Germinal center (tissue), 1 donor: ENCODE results near the gene NR2C2.
"Not testable (repeated sequence)": the region's sequence is repeated elsewhere in the genome, so short reads cannot be mapped to it uniquely, and the experiment has no call there.

Source experiments
- DNase-seq: peaks from one replicate; pipeline ENCODE4 v3.0.0; 2012; ENCODE audit warnings: mixed read lengths, low spot score

The NR2C2 gene

DNA sequence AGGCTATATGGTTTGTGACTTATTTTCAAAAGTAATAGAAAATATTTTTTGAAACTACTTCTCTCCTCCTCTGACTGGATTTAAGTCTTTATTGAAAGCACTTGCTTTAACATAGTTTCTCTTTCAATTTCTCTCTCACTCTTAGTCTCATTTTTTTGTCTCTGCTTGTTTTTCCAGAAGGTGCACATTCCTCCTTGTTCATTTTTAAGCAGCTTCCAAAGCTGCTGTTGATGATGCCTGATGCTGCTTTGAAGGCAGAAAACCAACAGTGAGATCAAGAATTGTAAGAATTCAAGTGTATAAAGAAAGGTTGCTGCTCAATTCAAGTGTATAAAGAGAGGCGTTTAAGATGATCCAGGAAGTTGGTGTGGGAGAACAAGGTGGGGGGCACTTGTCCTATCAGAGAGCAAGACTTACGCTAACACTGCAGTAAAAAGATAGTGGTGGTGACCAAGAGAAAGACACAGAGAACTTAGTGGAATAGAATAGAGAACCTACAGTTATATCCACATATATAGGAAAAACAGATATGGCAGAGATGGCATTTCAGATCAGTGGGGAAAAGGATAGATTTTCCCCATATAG is 12.1 kb downstream of the NR2C2 start:
- DNase-seq: no peak

- DNase-seq: no peak
Observed at GRCh38 chr3:14962762-14963161, 15.4 kb downstream of the NR2C2 start.

DNA sequence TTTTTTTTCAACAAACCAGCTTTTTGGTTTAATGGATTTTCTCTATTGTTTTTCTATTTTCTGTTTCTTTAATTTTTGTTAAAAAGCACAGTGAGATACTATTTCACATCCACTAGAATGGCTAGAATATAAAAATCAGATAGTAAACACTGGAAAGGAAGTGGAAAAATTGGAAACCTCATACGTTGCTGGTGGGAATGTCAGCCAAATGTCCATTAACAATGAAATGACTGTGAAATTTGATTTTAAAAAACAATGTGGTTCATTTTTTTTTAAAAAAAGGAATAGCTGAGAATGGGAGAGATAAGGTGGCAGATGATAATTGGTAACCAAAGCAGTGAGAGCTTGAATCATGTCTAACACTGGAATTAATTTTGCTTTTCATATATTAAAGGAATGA is 19.9 kb downstream of the NR2C2 start:
- DNase-seq: no peak

DNA sequence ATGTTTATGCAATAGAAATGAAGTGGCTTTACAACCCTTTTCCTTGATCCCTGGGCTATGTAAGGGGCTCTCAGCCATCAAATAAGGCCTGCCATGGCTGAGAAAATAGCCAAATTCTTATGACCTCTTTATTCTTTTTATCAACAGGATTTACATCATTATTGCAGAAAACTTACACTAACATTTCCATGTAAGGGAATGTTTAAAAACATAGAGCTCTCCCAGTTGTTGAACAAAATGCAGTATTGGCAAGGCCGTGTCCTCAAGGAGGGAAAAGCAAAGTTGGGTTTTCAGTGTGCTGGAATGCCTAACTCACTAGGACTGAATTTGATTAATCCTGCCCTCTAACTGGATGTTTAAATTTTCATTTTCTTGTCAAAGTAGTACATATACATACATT is 22.3 kb downstream of the NR2C2 start:
- DNase-seq: no peak

- no peak for DNase-seq
Observed at GRCh38 chr3:14976317-14976716, 28.9 kb downstream of the NR2C2 start.

- peak; percentile 69 for DNase-seq
Observed at GRCh38 chr3:14980689-14981088, 33.3 kb downstream of the NR2C2 start.

- DNase-seq: no peak
Observed at GRCh38 chr3:14984581-14985113, 37.3 kb downstream of the NR2C2 start.

- DNase-seq: peak; percentile 81
Observed at GRCh38 chr3:14988988-14989394, 41.6 kb downstream of the NR2C2 start.

DNA sequence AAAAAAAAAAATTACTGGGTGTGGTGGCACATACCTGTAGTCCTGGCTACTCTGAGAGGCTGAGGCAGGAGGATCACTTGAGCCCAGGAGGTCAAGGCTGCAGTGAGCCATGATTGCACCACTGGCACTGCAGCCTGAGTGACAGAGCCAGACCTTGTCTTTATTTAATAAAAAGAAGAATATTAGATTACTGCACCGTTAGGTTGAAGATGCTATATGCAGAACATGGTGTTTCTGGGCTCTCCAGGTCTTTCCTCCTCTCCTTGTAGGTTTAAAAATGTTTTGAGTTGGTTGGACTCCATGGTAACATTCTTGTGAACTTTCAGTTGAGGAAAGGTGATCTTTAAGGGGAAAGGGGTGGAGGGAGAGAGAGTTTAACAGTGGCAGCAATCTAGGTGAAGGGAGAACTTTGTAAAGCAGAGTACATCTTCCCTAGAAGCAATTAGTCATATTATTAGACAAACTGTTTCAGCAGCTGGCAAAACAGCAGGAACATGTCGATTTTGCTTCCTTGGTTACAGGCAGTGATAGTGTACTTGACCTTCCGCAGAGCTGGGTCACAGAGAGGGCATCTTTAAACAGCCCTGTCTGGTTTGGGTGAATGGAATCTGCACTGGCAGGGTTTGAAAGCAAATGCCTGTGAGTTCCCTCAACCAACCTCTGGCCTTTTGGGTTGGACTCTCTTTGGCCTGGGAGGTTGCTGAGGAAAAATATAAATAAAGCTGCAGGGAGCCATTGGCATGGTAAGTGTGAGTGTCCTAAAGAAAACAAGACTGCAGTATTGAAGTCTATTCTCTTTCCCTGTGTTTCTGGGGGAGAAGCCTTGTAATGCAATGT is 42.8 kb downstream of the NR2C2 start:
- no peak for DNase-seq

- DNase-seq: no peak
Observed at GRCh38 chr3:14990780-14991148, 43.4 kb downstream of the NR2C2 start.

DNA sequence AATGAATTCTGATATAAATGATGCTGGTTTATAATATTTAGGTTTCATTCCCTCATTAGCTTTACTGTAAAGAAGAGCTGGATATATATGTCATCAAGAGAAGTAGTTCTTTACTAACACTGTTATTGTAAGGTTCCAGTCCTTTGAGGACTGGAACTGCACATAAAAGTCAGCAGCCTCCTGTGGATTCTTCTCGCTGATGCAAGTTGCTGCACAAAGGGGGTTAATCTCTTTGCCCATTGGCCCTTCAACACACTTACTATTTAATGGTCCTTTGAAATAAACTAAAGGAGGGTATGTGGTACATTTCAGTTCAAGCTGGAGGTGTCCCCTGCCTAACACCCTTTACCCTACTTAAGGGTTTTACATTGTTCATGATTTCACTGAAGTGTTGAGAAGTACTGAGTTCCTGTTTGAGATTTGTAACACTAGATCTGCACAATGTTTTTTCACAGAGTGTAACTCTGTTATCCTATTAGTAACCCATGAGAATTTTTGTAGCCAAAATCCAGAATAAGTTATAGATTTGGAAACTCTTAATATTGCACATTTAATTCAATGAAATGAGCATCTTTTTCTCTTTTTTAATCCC is 43.9 kb downstream of the NR2C2 start:
- DNase-seq: no peak

DNA sequence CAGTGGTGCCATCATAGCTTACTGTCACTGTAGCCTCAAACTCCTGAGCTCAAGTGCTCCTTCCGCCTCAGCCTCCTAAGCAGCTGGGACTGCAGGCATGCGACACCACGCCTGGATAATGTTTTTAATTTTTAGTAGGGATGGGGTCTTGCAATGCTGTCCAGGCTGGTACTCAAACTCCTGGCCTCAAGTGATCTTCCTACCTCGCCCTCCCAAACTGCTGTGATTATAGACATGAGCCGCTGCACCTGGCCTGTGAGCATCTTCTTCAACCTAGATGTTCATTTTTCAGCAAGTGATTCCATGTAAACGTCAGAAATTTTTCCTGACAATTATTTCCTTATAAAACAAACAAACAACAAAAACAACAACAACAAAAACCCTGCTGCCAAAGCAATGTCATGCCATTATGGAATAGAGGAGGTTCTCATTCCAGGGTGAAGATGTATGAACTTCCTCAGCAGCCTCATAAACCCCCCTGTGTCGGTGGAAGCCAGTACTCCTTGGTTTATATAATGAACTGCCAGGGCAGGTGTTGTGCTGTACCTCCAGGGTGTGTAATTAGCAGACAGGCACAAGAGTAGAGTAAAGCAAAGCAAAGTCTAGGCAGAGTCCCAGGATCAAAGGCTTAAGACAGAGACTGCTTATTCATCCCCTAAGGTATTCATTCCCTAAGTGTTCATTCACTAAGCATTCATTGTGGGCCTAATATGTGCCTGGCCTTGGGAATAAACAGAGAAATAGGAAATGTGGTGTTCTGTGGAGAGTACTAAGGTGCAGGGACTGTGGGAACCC is 44.6 kb downstream of the NR2C2 start:
- no peak for DNase-seq

DNA sequence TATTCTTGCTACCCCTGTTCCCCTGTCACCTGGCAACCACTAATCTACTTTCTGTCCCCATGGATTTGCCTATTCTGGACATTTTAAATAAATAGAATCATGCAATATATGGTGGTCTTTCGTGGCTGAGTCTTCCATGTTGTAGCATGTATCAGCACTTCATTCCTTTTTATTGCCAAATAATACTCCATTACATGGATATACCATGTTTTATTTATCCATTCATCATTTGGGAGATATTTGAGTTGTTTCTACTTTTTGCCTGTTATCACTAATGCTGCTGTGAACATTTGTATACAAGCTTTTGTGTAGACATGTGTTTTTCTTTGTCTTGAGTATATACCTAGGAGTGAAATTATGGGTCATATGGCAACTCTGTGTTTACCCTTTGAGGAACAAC is 50.6 kb downstream of the NR2C2 start:
- no peak for DNase-seq

- not testable (repeated sequence) for DNase-seq
Observed at GRCh38 chr3:14999182-14999581, 51.8 kb downstream of the NR2C2 start.

GRCh38 chr3:15007681-15008141 is 60.3 kb downstream of the NR2C2 start:
- no peak for DNase-seq

GRCh38 chr3:15009167-15009566 is 61.8 kb downstream of the NR2C2 start:
- DNase-seq: no peak

DNA sequence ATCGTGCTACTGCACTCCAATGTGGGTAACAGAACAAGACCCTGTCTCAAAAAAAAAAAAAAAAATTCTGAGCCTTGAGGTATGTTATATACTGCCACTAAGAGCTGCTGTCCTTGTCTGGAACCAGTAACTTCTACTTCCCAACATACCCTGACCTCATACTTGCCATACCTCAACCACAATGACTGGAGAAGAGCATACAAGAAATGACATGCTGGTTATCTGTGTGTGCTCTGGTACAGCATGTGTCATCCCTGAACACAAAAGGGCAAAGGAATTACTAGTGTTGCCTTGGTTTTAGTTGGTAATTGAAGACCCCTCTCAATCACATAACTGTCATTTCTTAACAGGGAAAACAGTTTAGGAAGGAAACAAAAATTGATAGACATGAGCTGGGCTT is 63.3 kb downstream of the NR2C2 start:
- DNase-seq: no peak

DNA sequence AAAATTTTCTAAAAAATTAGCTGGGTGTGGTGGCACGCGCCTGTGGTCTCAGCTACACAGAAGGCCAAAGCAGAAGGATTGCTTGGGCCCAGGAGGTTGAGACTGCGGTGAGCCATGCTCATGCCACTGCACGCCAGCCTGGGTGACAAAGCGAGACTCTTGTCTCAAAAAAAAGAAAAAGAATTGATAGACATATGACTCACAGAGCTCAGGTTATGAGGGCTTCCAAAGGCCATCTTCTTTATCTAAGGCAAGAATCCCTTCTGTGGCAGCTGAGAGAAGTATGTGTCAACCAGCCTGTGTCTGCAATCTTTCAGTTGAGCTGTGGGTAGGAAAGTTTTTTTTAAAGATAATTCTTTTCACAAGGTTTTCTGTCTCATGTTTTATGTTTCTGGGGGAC is 63.8 kb downstream of the NR2C2 start:
- DNase-seq: no peak

GRCh38 chr3:15014606-15015328 is 67.4 kb downstream of the NR2C2 start:
- DNase-seq: no peak

GRCh38 chr3:15015456-15015855 is 68.1 kb downstream of the NR2C2 start:
- DNase-seq: no peak

DNA sequence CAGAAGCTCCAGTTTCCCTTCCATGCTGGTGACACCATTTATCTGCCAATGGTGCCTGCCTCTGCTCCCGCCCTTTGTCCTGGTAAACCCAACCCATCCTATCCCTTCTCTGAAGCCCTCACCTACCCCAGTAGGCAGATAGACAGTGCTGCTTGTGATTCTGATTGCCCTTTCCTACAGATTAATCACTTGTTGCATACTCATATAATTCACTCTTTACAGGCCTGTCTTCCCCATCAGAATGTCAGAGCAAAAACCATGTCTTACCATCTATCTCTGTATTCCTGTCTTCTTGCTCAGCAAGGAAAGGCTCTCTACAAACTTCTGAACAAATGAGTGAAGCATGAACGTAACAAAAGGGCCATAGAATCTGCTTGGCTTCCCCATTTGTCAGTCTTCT is 69.8 kb downstream of the NR2C2 start:
- DNase-seq: no peak

DNA sequence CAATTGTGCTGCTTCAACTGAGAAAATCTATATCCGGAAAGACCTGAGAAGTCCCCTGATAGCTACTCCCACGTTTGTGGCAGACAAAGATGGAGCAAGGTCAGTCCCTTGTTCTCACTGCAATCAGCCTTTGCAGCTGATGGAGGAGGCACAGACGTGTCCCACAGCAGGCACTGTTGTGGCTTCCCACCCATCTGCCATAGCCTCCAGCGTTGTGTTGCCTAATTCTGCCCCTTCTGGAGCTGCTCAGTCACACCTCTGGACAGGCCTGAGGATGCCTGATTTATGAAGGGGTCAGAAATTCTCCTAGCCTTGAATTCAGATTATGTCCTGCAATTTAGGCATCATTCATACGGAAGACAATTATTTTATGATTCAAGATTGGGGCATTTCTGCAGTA is 75.9 kb downstream of the NR2C2 start:
- no peak for DNase-seq
